NCI-H446 treated with DMSO at 0.1 percent for 48 hours (cell line): ENCODE results near the gene PDZD2.
A peak's percentile ranks its signal among the peaks of the same experiment; 100 is the strongest.

Experiments used
- DNase-seq: peaks from one replicate; lab custom pipeline; 2025; lab: John Stamatoyannopoulos, UW

Gene PDZD2

DNA sequence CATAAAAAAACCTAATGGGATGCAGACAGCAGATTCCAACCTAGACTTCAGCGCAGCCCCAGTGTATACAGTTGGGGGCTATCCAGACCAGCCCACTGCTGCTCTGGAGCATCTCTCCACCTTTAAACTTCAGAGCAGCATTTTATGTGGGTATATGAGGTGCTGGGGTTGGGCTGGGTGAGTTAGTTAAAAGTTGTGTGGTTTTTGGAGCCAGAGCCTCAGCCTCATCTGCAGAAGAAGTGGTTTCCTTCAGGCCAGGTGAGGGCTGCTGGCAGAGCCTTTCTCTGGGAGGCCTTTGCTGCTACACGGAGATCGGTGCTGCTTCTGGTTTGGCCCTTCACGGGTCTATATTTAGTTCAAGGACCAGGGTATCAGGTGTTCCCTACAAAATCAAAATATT is 228.3 kb downstream of the PDZD2 start:
- no peak for DNase-seq

- DNase-seq, result no peak
Measured at GRCh38 chr5:31880449-31880848, 241.5 kb downstream of the PDZD2 start.

- DNase-seq, result no peak
Measured at GRCh38 chr5:31884896-31885295, 246.0 kb downstream of the PDZD2 start.

- DNase-seq, result no peak
Measured at GRCh38 chr5:31886206-31886605, 247.3 kb downstream of the PDZD2 start.

GRCh38 chr5:31887556-31887955 is 248.6 kb downstream of the PDZD2 start:
- no peak for DNase-seq

GRCh38 chr5:31888564-31888963 is 249.6 kb downstream of the PDZD2 start:
- no peak for DNase-seq

DNA sequence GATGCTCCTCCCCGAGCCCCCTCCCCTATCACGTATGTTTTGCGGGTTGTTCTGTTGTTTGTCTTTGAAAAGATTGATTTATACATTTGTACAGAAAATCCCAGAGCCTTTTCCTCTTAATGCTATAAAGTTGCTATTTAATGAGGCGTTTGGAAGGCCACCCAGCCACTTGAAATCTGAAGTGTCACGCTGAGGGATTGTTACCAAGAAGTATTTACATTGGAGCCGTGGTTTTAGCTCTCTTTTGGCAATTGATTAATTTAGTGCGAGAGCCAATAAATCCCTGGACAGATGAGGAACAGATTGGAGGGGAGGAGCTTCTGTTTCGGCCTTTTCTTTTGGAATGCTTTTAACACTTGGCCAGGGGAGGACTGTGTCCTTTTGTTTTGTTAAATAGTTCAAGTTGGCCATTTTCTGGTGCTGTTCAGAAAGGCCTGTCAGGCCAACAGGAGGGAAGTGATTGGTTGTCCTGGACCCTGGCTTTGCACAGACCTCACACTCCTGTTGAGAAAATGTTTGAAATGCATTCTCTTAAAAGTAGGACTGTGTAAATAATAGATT is 250.2 kb downstream of the PDZD2 start:
- DNase-seq, result peak; percentile 44

- no peak for DNase-seq
Measured at GRCh38 chr5:31890046-31890445, 251.1 kb downstream of the PDZD2 start.

DNA sequence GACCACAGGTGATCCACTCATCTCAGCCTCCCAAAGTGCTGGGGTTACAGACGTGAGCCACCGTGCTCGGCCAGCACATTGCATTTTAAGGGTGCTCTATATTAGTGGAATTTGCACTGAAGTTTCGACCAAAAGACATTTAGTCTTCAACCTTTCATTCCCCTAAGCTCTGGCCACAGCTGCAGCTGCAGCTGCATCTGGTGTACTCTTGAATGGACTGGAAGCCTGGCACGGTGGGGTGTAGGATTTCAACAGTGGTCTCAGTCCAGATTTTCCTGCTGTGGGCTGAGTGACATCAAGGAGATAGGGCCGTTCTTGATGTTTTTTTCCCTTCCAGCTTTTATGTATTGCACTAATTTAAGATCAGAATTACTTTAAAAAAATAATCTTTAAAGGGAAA is 255.2 kb downstream of the PDZD2 start:
- DNase-seq, result no peak

- no peak for DNase-seq
Measured at GRCh38 chr5:31895199-31895820, 256.4 kb downstream of the PDZD2 start.

DNA sequence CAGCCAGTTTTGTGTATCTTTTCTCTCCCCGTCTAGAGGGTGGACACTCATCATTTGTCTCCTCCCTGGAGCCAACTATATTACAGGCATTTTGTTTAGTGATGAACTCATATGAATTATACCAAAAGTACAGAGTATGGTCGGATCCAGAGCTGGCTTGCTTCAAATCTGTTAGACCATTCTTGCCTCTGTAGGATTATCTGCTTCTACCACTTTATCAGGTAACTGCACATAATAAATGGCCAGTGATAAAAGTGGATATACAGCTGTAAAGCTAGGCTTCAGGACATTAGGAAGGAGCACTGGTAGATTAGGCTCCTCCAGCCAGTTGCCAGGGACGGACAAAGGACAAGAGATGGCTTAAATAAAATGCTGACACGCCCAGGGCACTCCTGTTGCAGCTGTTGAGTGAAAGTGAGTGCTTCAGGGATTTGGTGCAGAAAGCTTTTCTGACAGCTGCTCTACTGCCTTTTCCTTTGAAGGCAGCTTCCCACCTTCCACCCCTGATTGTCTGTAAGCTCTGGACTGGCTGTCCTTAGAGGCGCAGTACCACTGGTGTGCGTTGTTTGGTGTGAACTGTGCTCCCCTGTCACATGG is 259.2 kb downstream of the PDZD2 start:
- no peak for DNase-seq

- no peak for DNase-seq
Measured at GRCh38 chr5:31900296-31900865, 261.4 kb downstream of the PDZD2 start.

DNA sequence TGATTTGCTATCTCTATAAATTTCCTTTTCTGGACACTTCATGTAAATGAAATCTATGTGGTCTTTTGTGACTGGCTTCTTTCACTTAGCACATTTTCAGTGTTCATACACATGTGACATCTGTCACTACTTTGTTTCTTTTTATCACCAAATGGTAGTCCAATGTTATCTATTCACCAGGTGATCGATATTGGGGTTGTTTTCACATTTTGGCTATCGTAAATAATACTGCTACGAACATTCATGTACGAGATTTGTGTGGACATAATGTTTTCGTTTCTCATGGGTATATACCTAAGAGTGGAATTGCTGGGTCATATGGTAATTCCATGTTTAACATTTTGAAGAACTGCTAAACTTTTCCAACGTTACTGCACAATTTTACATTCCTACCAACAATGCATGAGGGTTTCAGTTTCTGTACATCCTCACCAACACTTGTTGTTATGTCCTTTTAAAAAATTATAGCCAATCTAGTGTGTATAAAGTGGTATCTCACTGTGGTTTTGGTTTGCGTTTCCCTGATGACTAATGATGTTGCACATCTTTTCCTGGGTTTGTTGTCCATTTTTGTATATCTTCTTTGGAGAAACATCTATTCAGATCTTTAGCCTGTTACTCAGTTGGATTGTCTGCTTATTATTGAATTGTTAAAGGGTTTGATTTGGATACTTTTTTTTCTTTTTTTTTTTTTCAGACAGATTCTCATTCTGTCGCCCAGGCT is 263.0 kb downstream of the PDZD2 start:
- DNase-seq, result no peak

GRCh38 chr5:31908396-31908795 is 269.5 kb downstream of the PDZD2 start:
- DNase-seq, result no peak

- DNase-seq, result no peak
Measured at GRCh38 chr5:31909073-31909472, 270.1 kb downstream of the PDZD2 start.

- no peak for DNase-seq
Measured at GRCh38 chr5:31911291-31912265, 272.6 kb downstream of the PDZD2 start.

DNA sequence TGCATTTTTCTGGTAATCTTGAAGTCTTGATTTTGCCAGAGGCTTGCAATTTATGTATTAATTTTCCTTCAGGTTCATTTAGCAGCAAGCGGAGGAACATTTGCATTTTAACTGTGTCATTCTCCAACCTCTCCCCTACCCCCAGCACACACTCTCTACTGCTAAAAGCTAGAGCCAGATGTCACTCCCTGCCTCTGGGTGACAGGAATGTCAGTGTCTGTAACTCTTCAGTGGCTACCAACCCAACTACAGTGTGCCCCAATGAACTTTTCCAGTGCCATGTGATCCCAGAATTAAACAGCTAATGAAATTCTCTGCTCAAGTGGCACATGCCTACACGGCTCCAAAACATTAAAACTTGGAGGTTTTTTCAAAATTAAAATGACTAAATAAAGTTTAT is 274.9 kb downstream of the PDZD2 start:
- no peak for DNase-seq

- DNase-seq, result no peak
Measured at GRCh38 chr5:31916327-31916726, 277.4 kb downstream of the PDZD2 start.

DNA sequence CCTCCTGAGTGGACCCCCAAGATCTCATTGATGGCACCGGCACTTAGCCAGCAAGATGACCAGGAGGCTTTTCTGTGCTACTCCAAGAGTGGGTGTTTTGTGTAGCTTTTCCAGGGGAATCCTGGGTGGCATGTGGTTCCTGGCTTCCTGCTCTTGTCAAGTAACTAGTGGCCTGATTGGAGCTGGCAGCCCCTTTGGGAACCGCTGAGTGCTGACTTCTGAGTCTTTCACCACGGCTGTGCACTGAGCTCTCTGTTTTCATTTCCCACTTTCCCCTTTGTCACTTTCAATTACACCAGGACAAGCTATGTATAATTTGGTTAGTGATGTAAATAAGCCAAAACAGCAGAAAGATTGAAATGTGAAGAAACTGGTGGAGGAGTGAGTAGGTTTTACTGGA is 279.8 kb downstream of the PDZD2 start:
- no peak for DNase-seq

- DNase-seq, result no peak
Measured at GRCh38 chr5:31921852-31922305, 282.9 kb downstream of the PDZD2 start.

DNA sequence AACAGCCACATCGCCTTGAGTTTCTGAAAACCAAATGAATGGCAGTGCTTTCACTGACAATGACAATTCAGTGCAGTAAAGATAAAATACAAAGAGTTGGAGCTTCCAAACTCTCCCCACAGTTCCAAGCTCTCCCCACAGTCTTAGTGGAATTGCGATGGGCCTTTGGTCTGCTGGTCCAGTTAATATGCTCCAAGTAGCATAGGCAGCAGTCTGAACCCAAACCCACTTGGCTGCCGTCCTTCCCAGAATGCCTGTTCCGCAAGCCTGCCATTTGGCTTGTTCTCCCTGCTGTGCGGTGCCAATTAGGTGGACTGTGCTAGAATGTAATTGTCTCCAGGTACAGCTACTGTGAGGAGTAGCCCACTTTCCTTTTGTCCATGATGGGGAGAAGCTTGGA is 285.1 kb downstream of the PDZD2 start:
- no peak for DNase-seq

- no peak for DNase-seq
Measured at GRCh38 chr5:31931874-31932273, 292.9 kb downstream of the PDZD2 start.
